MM.1S (cell line): ENCODE results near the gene SLC8B1.

Source experiments
- DNase-seq: peaks from one replicate; pipeline ENCODE4 v3.0.0-alpha.2; 2015
- H2AFZ ChIP-seq: fragments of 300-600 bp; sonication (generic); 2 replicates; pipeline ENCODE4 v1.6.0; 2016; ENCODE audit warnings: antibody characterized with exemption, low read length
- H3F3A ChIP-seq: fragments of 300-600 bp; sonication (generic); 2 replicates; pipeline ENCODE4 v1.6.1; 2016; ENCODE audit warnings: mild to moderate bottlenecking, antibody characterized with exemption, low read length, moderate library complexity, mixed read lengths; ENCODE audit not compliant: insufficient read depth
- H3K27ac ChIP-seq: fragments of 300-600 bp; sonication (generic); 2 replicates; pipeline ENCODE4 v1.5.1; 2016; ENCODE audit warnings: mild to moderate bottlenecking, low read length
- H3K27me3 ChIP-seq: fragments of 300-600 bp; sonication (generic); replicated peaks from 2 replicates; pipeline ENCODE4 v1.6.0; 2016; ENCODE audit warnings: low read length; ENCODE audit not compliant: insufficient read depth
- H3K36me3 ChIP-seq: fragments of 300-600 bp; sonication (generic); replicated peaks from 2 replicates; pipeline ENCODE4 v1.6.1; 2016; ENCODE audit warnings: mild to moderate bottlenecking, low read length, mixed read lengths; ENCODE audit not compliant: insufficient read depth
- H3K4me1 ChIP-seq: fragments of 300-600 bp; sonication (generic); 2 replicates; pipeline ENCODE4 v1.6.1; 2016; ENCODE audit warnings: low read length, mixed read lengths
- H3K4me2 ChIP-seq: fragments of 300-600 bp; sonication (generic); 2 replicates; pipeline ENCODE4 v1.6.0; 2016; ENCODE audit warnings: low read depth, low read length
- H3K4me3 ChIP-seq: fragments of 300-600 bp; sonication (generic); 2 replicates; pipeline ENCODE4 v1.5.1; 2016; ENCODE audit warnings: low read length, mixed read lengths
- H3K79me2 ChIP-seq: fragments of 300-600 bp; sonication (generic); 2 replicates; pipeline ENCODE4 v1.6.1; 2016; ENCODE audit warnings: mixed run types, low read length, mixed read lengths
- H3K9ac ChIP-seq: fragments of 300-600 bp; sonication (generic); 2 replicates; pipeline ENCODE4 v1.6.1; 2016; ENCODE audit warnings: low read length, mixed read lengths
- H3K9me2 ChIP-seq: fragments of 300-600 bp; sonication (generic); replicated peaks from 2 replicates; pipeline ENCODE4 v1.6.1; 2016; ENCODE audit warnings: mild to moderate bottlenecking, low read length, mixed read lengths; ENCODE audit not compliant: insufficient read depth
- H3K9me3 ChIP-seq: fragments of 300-600 bp; sonication (generic); replicated peaks from 2 replicates; pipeline ENCODE4 v1.6.1; 2016; ENCODE audit warnings: mild to moderate bottlenecking, low read length, mixed read lengths; ENCODE audit not compliant: insufficient read depth
- H4K20me1 ChIP-seq: fragments of 300-600 bp; sonication (generic); 2 replicates; pipeline ENCODE4 v1.6.1; 2016; ENCODE audit warnings: mild to moderate bottlenecking, low read length, moderate library complexity, mixed read lengths; ENCODE audit not compliant: insufficient read depth
- EZH2 ChIP-seq: fragments of 300-600 bp; sonication (generic); optimal IDR thresholded peaks from 2 replicates; pipeline ENCODE3; 2017; ENCODE audit warnings: low read depth, mild to moderate bottlenecking, antibody characterized with exemption, low read length, mixed read lengths
- EZH2phosphoT487 ChIP-seq: fragments of 300-600 bp; sonication (generic); IDR thresholded peaks from 2 replicates; pipeline ENCODE4 v1.6.1; 2018; ENCODE audit warnings: antibody characterized with exemption, low read length
- TF ChIP-seq, protein P1 (sequence below): fragments of 300-600 bp; sonication (generic); IDR thresholded peaks from 2 replicates; pipeline ENCODE4 v1.5.1; 2016; ENCODE audit warnings: antibody characterized with exemption, low read length, mixed read lengths

Gene SLC8B1

DNA sequence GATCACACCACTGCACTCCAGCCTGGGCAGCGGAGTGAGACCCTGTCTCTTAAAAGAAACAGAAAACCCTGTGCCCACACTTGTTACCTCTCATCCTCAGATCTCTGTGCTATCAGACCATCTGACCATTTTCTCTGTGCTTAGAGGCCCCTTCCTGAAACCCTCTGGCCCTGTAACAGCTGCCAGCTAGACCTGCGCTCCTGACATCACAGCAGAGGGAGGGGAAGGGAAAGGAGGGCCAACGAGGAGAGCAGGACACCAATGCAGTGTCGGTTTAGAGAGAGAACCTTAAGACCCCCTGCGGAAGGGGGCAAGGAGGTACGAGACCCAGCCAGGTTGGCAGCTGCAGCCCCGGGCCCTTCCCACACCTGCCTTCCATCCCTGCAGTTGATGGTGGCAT lies 42.4 kb downstream of the SLC8B1 start:
- no peaks in the 10 kb centered on the region for H3K36me3 ChIP-seq
- H3K27ac ChIP-seq, result no peak overlapping the region
- H4K20me1 ChIP-seq, result no peaks in the 10 kb centered on the region

DNA sequence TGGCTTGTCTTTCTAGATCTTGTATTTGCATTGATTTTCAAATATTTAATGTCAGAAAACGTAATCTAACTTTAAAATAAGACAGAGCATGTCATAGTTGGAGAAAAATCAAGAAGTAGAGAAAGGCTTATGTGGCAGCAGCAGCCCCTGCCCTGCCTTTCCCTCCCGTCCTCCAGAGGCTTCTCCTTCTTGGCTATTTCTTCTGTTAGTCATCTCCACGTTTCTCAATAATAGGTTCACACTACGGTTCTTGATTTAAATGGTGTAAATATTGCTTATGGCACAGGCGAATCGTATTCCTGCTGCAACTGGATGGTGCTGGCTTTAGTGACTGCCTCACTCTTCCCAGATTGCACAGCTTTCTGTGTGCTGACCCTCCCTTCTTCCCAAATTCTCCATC lies 42.8 kb downstream of the SLC8B1 start:
- TF ChIP-seq, protein P1, sequence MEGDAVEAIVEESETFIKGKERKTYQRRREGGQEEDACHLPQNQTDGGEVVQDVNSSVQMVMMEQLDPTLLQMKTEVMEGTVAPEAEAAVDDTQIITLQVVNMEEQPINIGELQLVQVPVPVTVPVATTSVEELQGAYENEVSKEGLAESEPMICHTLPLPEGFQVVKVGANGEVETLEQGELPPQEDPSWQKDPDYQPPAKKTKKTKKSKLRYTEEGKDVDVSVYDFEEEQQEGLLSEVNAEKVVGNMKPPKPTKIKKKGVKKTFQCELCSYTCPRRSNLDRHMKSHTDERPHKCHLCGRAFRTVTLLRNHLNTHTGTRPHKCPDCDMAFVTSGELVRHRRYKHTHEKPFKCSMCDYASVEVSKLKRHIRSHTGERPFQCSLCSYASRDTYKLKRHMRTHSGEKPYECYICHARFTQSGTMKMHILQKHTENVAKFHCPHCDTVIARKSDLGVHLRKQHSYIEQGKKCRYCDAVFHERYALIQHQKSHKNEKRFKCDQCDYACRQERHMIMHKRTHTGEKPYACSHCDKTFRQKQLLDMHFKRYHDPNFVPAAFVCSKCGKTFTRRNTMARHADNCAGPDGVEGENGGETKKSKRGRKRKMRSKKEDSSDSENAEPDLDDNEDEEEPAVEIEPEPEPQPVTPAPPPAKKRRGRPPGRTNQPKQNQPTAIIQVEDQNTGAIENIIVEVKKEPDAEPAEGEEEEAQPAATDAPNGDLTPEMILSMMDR, result no peak
- TF ChIP-seq EZH2 (no peak), EZH2phosphoT487 (no peak)
- no peak for DNase-seq
- H4K20me1 ChIP-seq, result no peaks in the 10 kb centered on the region
- no peaks in the 10 kb centered on the region for H3K36me3 ChIP-seq
- no peak overlapping the region for H3K4me3 ChIP-seq
- H3K4me2 ChIP-seq, result no peak overlapping the region
- no peaks in the 10 kb centered on the region for H3K27me3 ChIP-seq
- H3K9me2 ChIP-seq, result no peaks in the 10 kb centered on the region
- no peak overlapping the region for H3K9ac ChIP-seq
- H3F3A ChIP-seq, result no peaks in the 10 kb centered on the region
- H3K79me2 ChIP-seq, result no peaks in the 10 kb centered on the region
- H3K9me3 ChIP-seq, result no peaks in the 10 kb centered on the region
- no peak overlapping the region for H2AFZ ChIP-seq
- H3K27ac ChIP-seq, result no peak overlapping the region
- H3K4me1 ChIP-seq, result no peaks in the 10 kb centered on the region

More for the DNA sequence above, 42.4 kb downstream of the SLC8B1 start:
- no peak for TF ChIP-seq EZH2
- no peak for TF ChIP-seq EZH2phosphoT487
- TF ChIP-seq, protein P1, result no peak
- Histone ChIP-seq H3K4me3 (no peak overlapping the region), H3K9me2 (no peaks in the 10 kb centered on the region), H3K9me3 (no peaks in the 10 kb centered on the region), H3F3A (no peaks in the 10 kb centered on the region), H2AFZ (no peak overlapping the region), H3K4me2 (no peak overlapping the region), H3K9ac (no peak overlapping the region), H3K4me1 (no peaks in the 10 kb centered on the region), H3K79me2 (no peaks in the 10 kb centered on the region), H3K27me3 (no peaks in the 10 kb centered on the region)
- no peak for DNase-seq

DNA sequence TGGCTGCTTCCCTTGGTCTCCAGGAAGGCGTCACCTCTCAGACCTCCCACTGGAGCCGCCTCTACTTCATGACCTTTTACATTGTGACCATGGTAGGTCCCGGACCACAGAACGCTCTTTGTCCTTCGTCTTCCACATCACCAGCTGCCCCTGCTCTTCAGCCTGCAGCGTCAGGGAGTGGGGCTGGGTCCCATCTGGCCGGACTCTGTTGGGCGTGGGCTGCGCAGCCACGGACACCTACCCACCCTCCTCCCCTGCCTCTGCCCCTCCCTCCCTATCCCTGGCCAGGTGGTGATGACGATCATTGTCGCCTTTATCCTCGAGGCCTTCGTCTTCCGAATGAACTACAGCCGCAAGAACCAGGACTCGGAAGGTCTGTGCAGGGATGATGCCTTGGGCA lies 43.3 kb downstream of the SLC8B1 start:
- Histone ChIP-seq H3K79me2 (no peaks in the 10 kb centered on the region), H3K27me3 (no peaks in the 10 kb centered on the region), H3F3A (no peaks in the 10 kb centered on the region), H3K36me3 (no peaks in the 10 kb centered on the region), H3K9me2 (no peaks in the 10 kb centered on the region), H3K4me3 (no peak overlapping the region), H4K20me1 (no peaks in the 10 kb centered on the region), H3K4me2 (no peak overlapping the region), H3K9me3 (no peaks in the 10 kb centered on the region), H3K4me1 (no peaks in the 10 kb centered on the region), H3K9ac (no peak overlapping the region), H3K27ac (no peak overlapping the region), H2AFZ (no peak overlapping the region)
- TF ChIP-seq EZH2 (no peak), EZH2phosphoT487 (no peak)
- TF ChIP-seq, protein P1, result no peak
- no peak for DNase-seq
